SU-DHL-6 (cell line): ENCODE results near the gene RASSF10.
"Not testable (repeated sequence)": the region's sequence is repeated elsewhere in the genome, so short reads cannot be mapped to it uniquely, and the experiment has no call there.

Experiments
- H2AFZ ChIP-seq: fragments of 200-600 bp; sonication (generic); 2 replicates; pipeline ENCODE4 v1.6.1; 2014; ENCODE audit warnings: low read depth, mild to moderate bottlenecking, moderate library complexity, mixed read lengths, antibody characterized with exemption, low read length; ENCODE audit not compliant: severe bottlenecking
- H3F3A ChIP-seq: fragments of 200-600 bp; shearing (Covaris generic); 2 replicates; pipeline ENCODE4 v1.6.0; 2016; ENCODE audit warnings: antibody characterized with exemption, mild to moderate bottlenecking; ENCODE audit not compliant: insufficient read depth
- H3K27ac ChIP-seq: fragments of 200-600 bp; sonication (generic); 2 replicates; pipeline ENCODE4 v1.5.1; 2016; ENCODE audit warnings: low read depth, mild to moderate bottlenecking, low read length, moderate library complexity, mixed read lengths
- H3K27me3 ChIP-seq: fragments of 200-600 bp; sonication (generic), shearing (Covaris generic); 2 replicates; pipeline ENCODE4 v1.6.0; 2014; ENCODE audit warnings: mild to moderate bottlenecking, low read length
- H3K36me3 ChIP-seq: fragments of 200-600 bp; sonication (generic); 2 replicates; pipeline ENCODE4 v1.6.1; 2014; ENCODE audit warnings: mild to moderate bottlenecking, low read length, mixed read lengths
- H3K4me2 ChIP-seq: fragments of 300-600, 200-600 bp; shearing (Covaris generic), sonication (generic); 2 replicates; pipeline ENCODE4 v1.6.0; 2014; ENCODE audit warnings: low read length, low read depth, mild to moderate bottlenecking; ENCODE audit not compliant: poor library complexity, severe bottlenecking
- H3K4me3 ChIP-seq: fragments of 200-600 bp; sonication (generic); 2 replicates; pipeline ENCODE4 v1.5.1; 2014; ENCODE audit warnings: antibody characterized with exemption, low read length, mild to moderate bottlenecking, mixed read lengths; ENCODE audit not compliant: insufficient read depth, poor library complexity, severe bottlenecking
- H3K79me2 ChIP-seq: fragments of 200-600 bp; sonication (generic); 2 replicates; pipeline ENCODE4 v1.6.1; 2014; ENCODE audit warnings: mild to moderate bottlenecking, low read length, moderate library complexity; ENCODE audit not compliant: insufficient read depth
- H3K9ac ChIP-seq: fragments of 200-600 bp; sonication (generic); 2 replicates; pipeline ENCODE4 v1.7.0; 2014; ENCODE audit warnings: mild to moderate bottlenecking, low read length
- H3K9me2 ChIP-seq: fragments of 200-600 bp; sonication (generic); replicated peaks from 2 replicates; pipeline ENCODE4 v1.6.1; 2014; ENCODE audit warnings: low read length; ENCODE audit not compliant: insufficient read depth
- H3K9me3 ChIP-seq: fragments of 200-600 bp; sonication (generic); 2 replicates; pipeline ENCODE4 v1.6.1; 2014; ENCODE audit warnings: low read length, mixed read lengths; ENCODE audit not compliant: insufficient read depth
- H4K20me1 ChIP-seq: fragments of 200-600 bp; sonication (generic); 2 replicates; pipeline ENCODE4 v1.6.1; 2014; ENCODE audit warnings: low read depth, mild to moderate bottlenecking, antibody characterized with exemption, low read length, moderate library complexity, mixed read lengths
- EZH2phosphoT487 ChIP-seq: fragments of 200-600 bp; sonication (generic), shearing (Covaris generic); conservative IDR thresholded peaks from 2 replicates; pipeline ENCODE4 v1.6.1; 2018; ENCODE audit warnings: mild to moderate bottlenecking, antibody characterized with exemption, low read length, moderate library complexity, mixed read lengths
- TF ChIP-seq, protein P1 (sequence below): fragments of 200-600 bp; sonication (generic); IDR thresholded peaks from one replicate; pipeline ENCODE4 v1.5.1; 2017; ENCODE audit warnings: antibody characterized with exemption, mild to moderate bottlenecking, low read length, moderate library complexity; ENCODE audit not compliant: insufficient read depth, poor library complexity, severe bottlenecking

Gene RASSF10

DNA sequence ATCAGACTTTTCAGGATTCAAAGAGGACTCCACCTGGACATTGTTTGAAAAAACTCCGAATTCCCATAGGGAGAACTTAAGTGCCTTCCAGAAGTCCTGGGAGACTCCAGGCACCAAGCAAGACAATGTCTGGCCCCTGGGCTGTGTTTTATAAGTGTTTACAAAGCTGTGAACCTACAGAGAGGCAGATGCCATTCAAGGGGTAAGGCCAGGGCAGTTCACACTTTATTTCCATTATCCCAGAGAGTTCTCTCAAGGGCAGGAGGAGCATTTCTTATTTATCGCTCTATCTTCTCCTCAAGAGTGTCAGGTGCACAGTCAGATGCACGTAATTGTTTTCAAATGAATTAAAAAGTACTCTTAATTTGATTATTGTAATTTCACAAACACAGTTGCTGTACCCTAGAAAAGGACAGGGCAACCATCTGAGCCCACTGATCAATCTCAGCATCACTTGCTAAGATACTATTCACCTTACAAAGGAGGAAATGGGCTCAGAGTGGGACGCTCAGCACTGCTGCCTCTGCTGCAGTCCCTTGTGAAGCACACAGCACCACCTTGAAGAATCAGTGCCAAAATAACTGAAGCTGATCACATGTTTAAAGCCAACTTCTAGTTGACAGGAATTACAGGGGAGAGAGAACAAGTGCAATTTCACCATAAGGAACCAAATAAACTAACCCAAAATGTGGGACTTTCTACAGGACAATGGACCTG, 35.0 kb downstream of the RASSF10 start:
- Histone ChIP-seq H3K27me3 (no peaks in the 10 kb centered on the region), H3K4me2 (no peak overlapping the region), H2AFZ (no peak overlapping the region), H4K20me1 (no peaks in the 10 kb centered on the region), H3F3A (no peaks in the 10 kb centered on the region), H3K27ac (no peak overlapping the region), H3K79me2 (no peaks in the 10 kb centered on the region), H3K4me3 (no peak overlapping the region), H3K9me2 (no peaks in the 10 kb centered on the region), H3K36me3 (no peaks in the 10 kb centered on the region), H3K9me3 (no peaks in the 10 kb centered on the region), H3K9ac (no peak overlapping the region)
- TF ChIP-seq, protein P1, sequence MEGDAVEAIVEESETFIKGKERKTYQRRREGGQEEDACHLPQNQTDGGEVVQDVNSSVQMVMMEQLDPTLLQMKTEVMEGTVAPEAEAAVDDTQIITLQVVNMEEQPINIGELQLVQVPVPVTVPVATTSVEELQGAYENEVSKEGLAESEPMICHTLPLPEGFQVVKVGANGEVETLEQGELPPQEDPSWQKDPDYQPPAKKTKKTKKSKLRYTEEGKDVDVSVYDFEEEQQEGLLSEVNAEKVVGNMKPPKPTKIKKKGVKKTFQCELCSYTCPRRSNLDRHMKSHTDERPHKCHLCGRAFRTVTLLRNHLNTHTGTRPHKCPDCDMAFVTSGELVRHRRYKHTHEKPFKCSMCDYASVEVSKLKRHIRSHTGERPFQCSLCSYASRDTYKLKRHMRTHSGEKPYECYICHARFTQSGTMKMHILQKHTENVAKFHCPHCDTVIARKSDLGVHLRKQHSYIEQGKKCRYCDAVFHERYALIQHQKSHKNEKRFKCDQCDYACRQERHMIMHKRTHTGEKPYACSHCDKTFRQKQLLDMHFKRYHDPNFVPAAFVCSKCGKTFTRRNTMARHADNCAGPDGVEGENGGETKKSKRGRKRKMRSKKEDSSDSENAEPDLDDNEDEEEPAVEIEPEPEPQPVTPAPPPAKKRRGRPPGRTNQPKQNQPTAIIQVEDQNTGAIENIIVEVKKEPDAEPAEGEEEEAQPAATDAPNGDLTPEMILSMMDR = no peak
- TF ChIP-seq EZH2phosphoT487 = no peak

DNA sequence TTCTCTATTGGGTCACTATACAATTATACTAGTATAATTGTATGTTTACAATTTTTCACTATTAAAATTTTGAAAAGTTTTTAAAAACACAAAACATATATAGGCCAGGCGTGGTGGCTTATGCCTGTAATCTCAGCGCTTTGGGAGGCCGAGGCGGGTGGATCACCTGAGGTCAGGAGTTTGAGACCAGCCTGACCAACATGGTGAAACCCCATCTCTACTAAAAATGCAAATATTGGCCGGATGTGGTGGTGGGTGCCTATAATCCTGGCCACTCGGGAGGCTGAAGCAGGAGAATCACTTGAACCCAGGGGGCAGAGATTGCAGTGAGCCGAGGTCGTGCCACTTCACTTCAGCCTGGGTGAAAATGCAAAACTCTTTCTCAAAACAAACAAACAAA, 36.0 kb downstream of the RASSF10 start:
- not testable (repeated sequence) for H3F3A ChIP-seq, H3K9me3 ChIP-seq, H2AFZ ChIP-seq, H3K27ac ChIP-seq, H3K9ac ChIP-seq, H3K36me3 ChIP-seq, H4K20me1 ChIP-seq, H3K4me2 ChIP-seq, H3K27me3 ChIP-seq, H3K79me2 ChIP-seq, H3K9me2 ChIP-seq, H3K4me3 ChIP-seq

DNA sequence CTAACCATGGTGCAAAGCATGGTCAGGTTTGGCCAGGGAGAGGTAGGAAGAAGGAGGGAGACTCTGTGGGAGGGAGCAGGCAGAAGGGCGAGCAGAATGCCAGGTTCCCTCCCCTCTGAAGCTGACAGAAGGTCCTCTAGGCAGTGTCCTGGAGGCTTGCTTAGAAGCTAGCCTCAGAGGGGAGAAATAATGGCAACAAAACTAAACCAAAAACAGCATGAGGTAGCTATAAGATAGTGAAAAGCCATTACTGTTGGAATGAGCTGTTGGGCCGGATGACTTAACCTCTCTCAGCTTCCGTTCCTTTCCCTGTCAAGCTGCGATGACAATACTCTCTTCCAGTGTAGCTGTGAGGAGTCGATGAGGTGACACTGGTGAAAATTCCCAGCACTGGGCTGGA, 36.6 kb downstream of the RASSF10 start:
- TF ChIP-seq, protein P1 = no peak
- no peak for TF ChIP-seq EZH2phosphoT487
- Histone ChIP-seq H3F3A (no peaks in the 10 kb centered on the region), H3K4me2 (no peak overlapping the region), H3K4me3 (no peak overlapping the region), H4K20me1 (no peaks in the 10 kb centered on the region), H3K27ac (no peak overlapping the region), H3K9me2 (no peaks in the 10 kb centered on the region), H3K79me2 (no peaks in the 10 kb centered on the region), H3K9ac (no peak overlapping the region), H3K36me3 (no peaks in the 10 kb centered on the region), H3K27me3 (no peaks in the 10 kb centered on the region), H2AFZ (no peak overlapping the region), H3K9me3 (peaks cover 4% of the 10 kb centered on the region; the same call in 1 of the 2 replicates)

DNA sequence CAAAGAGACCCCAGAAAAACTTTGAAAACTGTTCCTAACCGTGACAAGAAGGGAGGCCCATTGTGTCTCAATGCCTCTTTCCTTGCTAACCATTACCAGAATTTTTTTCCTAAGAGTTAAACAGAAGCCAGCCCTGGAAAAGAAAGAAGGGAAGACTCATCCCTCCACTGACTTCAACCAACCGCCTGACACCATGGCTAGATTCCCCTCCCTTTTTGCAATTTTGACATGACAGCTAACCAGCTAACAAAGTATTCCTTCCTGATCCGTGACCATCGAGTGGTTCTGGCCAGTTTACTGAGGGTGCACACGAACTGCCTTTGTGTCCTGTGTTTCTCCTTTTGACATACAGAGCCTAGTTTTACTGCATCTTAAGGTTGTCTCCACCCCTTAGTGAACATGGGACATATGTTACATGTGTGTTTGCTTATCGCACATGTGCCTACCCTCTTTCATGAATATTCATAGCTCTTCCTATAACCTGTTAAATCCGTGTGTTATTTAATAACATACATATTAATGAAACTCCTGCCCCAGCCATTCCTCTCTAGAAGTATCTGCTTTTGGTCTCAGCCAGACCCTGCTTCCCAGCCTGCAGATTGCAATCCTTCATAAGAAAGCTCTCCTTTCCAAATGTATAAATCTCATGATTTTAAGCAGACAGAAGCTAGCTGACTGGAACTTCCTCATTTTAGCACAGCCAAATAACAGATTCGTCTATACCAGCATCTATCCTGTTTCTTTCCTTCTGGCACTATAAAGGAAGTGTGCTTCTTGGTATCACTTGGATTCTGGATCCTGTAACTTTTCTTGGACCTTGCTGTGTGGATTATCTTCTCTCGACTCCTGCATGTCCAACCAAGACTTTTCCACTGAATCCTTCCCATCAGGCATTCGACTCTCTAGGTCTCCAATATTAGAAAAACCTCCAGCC, 37.8 kb downstream of the RASSF10 start:
- Histone ChIP-seq H2AFZ (no peak overlapping the region), H3K27ac (no peak overlapping the region), H3K4me3 (no peak overlapping the region), H3F3A (no peaks in the 10 kb centered on the region), H3K79me2 (no peaks in the 10 kb centered on the region), H3K9me3 (peaks cover 4% of the 10 kb centered on the region; the same call in 1 of the 2 replicates), H4K20me1 (no peaks in the 10 kb centered on the region), H3K4me2 (no peak overlapping the region), H3K27me3 (no peaks in the 10 kb centered on the region), H3K9me2 (no peaks in the 10 kb centered on the region), H3K9ac (no peak overlapping the region), H3K36me3 (no peaks in the 10 kb centered on the region)
- no peak for TF ChIP-seq EZH2phosphoT487
- TF ChIP-seq, protein P1 = no peak
